ENCODE results near the gene DNM3. TPM values are rescaled to one million over a fixed set of nuclear protein-coding genes. Genes with fewer than 3 reads are reported as not detected.

Gene DNM3
- polyA plus RNA-seq, 4 donors, result 0.67 to 1.2 (median 0.99) TPM; not detected in 1

- no peak overlapping the region for H3K27ac ChIP-seq (ENCODE audit: low read depth in 1 of 3, low read length in 2 of 3)
- H3K36me3 ChIP-seq (ENCODE audit: control insufficient read depth in 3 of 3, insufficient read depth in 2 of 3, low read depth in 1 of 3, low read length in 3 of 3), result no peaks in the 10 kb centered on the region
- no peaks in the 10 kb centered on the region for H3K9me3 ChIP-seq (ENCODE audit: control insufficient read depth in 2 of 2, insufficient read depth in 1 of 2, low read depth in 1 of 2, low read length in 1 of 2)
- peaks cover 0 to 4% (median 0%) of the 10 kb centered on the region in 3 donors for H3K27me3 ChIP-seq (ENCODE audit: control insufficient read depth in 3 of 3, insufficient read depth in 3 of 3, low read length in 3 of 3)
- DNase-seq (peak in 1 of 2 donors; percentile 7), FAIRE-seq (no peak)
- H3K4me1 ChIP-seq (ENCODE audit: control insufficient read depth in 3 of 3, insufficient read depth in 2 of 3, low read depth in 1 of 3, low read length in 2 of 3), result no peaks in the 10 kb centered on the region
- 87 to 95% (median 89%) methylated on average over 1 of the region's 1 CpG for WGBS, 3 donors
- H3K4me3 ChIP-seq (ENCODE audit: low read depth in 1 of 3, low read length in 3 of 3), result no peak overlapping the region
Measured at GRCh38 chr1:171941920-171942319, 100.6 kb downstream of the DNM3 start.

- no peak for FAIRE-seq
- Histone ChIP-seq H3K4me1 (ENCODE audit: control insufficient read depth in 3 of 3, insufficient read depth in 2 of 3, low read depth in 1 of 3, low read length in 2 of 3) (no peaks in the 10 kb centered on the region), H3K4me3 (ENCODE audit: low read depth in 1 of 3, low read length in 3 of 3) (no peak overlapping the region), H3K27me3 (ENCODE audit: control insufficient read depth in 3 of 3, insufficient read depth in 3 of 3, low read length in 3 of 3) (peaks cover 0 to under 1% (median 0%) of the 10 kb centered on the region in 3 donors), H3K27ac (ENCODE audit: low read depth in 1 of 3, low read length in 2 of 3) (no peak overlapping the region), H3K9me3 (ENCODE audit: control insufficient read depth in 2 of 2, insufficient read depth in 1 of 2, low read depth in 1 of 2, low read length in 1 of 2) (no peaks in the 10 kb centered on the region), H3K36me3 (ENCODE audit: control insufficient read depth in 3 of 3, insufficient read depth in 2 of 3, low read depth in 1 of 3, low read length in 3 of 3) (no peaks in the 10 kb centered on the region)
- WGBS, 3 donors, result 90 to 98% (median 95%) methylated on average over 3 of the region's 3 CpGs
- DNase-seq, result no peak
Measured at GRCh38 chr1:171943973-171944561, 102.8 kb downstream of the DNM3 start.

- Histone ChIP-seq H3K36me3 (ENCODE audit: control insufficient read depth in 3 of 3, insufficient read depth in 2 of 3, low read depth in 1 of 3, low read length in 3 of 3) (no peaks in the 10 kb centered on the region), H3K4me3 (ENCODE audit: low read depth in 1 of 3, low read length in 3 of 3) (no peak overlapping the region), H3K27ac (ENCODE audit: low read depth in 1 of 3, low read length in 2 of 3) (no peak overlapping the region), H3K4me1 (ENCODE audit: control insufficient read depth in 3 of 3, insufficient read depth in 2 of 3, low read depth in 1 of 3, low read length in 2 of 3) (no peaks in the 10 kb centered on the region), H3K27me3 (ENCODE audit: control insufficient read depth in 3 of 3, insufficient read depth in 3 of 3, low read length in 3 of 3) (peaks cover 0 to 2% (median 0%) of the 10 kb centered on the region in 3 donors), H3K9me3 (ENCODE audit: control insufficient read depth in 2 of 2, insufficient read depth in 1 of 2, low read depth in 1 of 2, low read length in 1 of 2) (no peaks in the 10 kb centered on the region)
- FAIRE-seq, result no peak
- WGBS, 3 donors, result 19 to 29% (median 25%) methylated on average over 1 of the region's 1 CpG
- DNase-seq, result no peak
Measured at GRCh38 chr1:171948511-171948910, 107.2 kb downstream of the DNM3 start.

GRCh38 chr1:171949316-171949715, 108.0 kb downstream of the DNM3 start:
- no peak for DNase-seq
- no peak for FAIRE-seq
- 90 to 93% (median 93%) methylated on average over 2 of the region's 2 CpGs for WGBS, 3 donors
- no peaks in the 10 kb centered on the region for H3K36me3 ChIP-seq (ENCODE audit: control insufficient read depth in 3 of 3, insufficient read depth in 2 of 3, low read depth in 1 of 3, low read length in 3 of 3)
- H3K4me3 ChIP-seq (ENCODE audit: low read depth in 1 of 3, low read length in 3 of 3), result no peak overlapping the region
- H3K27ac ChIP-seq (ENCODE audit: low read depth in 1 of 3, low read length in 2 of 3), result no peak overlapping the region
- H3K4me1 ChIP-seq (ENCODE audit: control insufficient read depth in 3 of 3, insufficient read depth in 2 of 3, low read depth in 1 of 3, low read length in 2 of 3), result no peaks in the 10 kb centered on the region
- no peaks in the 10 kb centered on the region for H3K9me3 ChIP-seq (ENCODE audit: control insufficient read depth in 2 of 2, insufficient read depth in 1 of 2, low read depth in 1 of 2, low read length in 1 of 2)
- peaks cover 0 to 2% (median 0%) of the 10 kb centered on the region in 3 donors for H3K27me3 ChIP-seq (ENCODE audit: control insufficient read depth in 3 of 3, insufficient read depth in 3 of 3, low read length in 3 of 3)

GRCh38 chr1:171953835-171954234, 112.5 kb downstream of the DNM3 start:
- H3K9me3 ChIP-seq (ENCODE audit: control insufficient read depth in 2 of 2, insufficient read depth in 1 of 2, low read depth in 1 of 2, low read length in 1 of 2), result no peaks in the 10 kb centered on the region
- WGBS, 3 donors, result 64 to 75% (median 70%) methylated on average over 1 of the region's 1 CpG

GRCh38 chr1:171954361-171954760, 113.1 kb downstream of the DNM3 start:
- FAIRE-seq (no peak), DNase-seq (no peak)
- Histone ChIP-seq H3K4me1 (ENCODE audit: control insufficient read depth in 3 of 3, insufficient read depth in 2 of 3, low read depth in 1 of 3, low read length in 2 of 3) (no peaks in the 10 kb centered on the region), H3K27ac (ENCODE audit: low read depth in 1 of 3, low read length in 2 of 3) (no peak overlapping the region), H3K36me3 (ENCODE audit: control insufficient read depth in 3 of 3, insufficient read depth in 2 of 3, low read depth in 1 of 3, low read length in 3 of 3) (no peaks in the 10 kb centered on the region), H3K27me3 (ENCODE audit: control insufficient read depth in 3 of 3, insufficient read depth in 3 of 3, low read length in 3 of 3) (no peaks in the 10 kb centered on the region), H3K9me3 (ENCODE audit: control insufficient read depth in 2 of 2, insufficient read depth in 1 of 2, low read depth in 1 of 2, low read length in 1 of 2) (no peaks in the 10 kb centered on the region), H3K4me3 (ENCODE audit: low read depth in 1 of 3, low read length in 3 of 3) (no peak overlapping the region)
- 76 to 87% (median 84%) methylated on average over 4 of the region's 4 CpGs for WGBS, 3 donors

More at GRCh38 chr1:171953835-171954234, 112.5 kb downstream of the DNM3 start:
- DNase-seq (no peak), FAIRE-seq (no peak)
- Histone ChIP-seq H3K36me3 (ENCODE audit: control insufficient read depth in 3 of 3, insufficient read depth in 2 of 3, low read depth in 1 of 3, low read length in 3 of 3) (no peaks in the 10 kb centered on the region), H3K4me1 (ENCODE audit: control insufficient read depth in 3 of 3, insufficient read depth in 2 of 3, low read depth in 1 of 3, low read length in 2 of 3) (no peaks in the 10 kb centered on the region), H3K27ac (ENCODE audit: low read depth in 1 of 3, low read length in 2 of 3) (no peak overlapping the region), H3K4me3 (ENCODE audit: low read depth in 1 of 3, low read length in 3 of 3) (no peak overlapping the region), H3K27me3 (ENCODE audit: control insufficient read depth in 3 of 3, insufficient read depth in 3 of 3, low read length in 3 of 3) (peaks cover 0 to 2% (median 0%) of the 10 kb centered on the region in 3 donors)

GRCh38 chr1:171961861-171962260, 120.6 kb downstream of the DNM3 start:
- FAIRE-seq, result no peak
- 97 to 100% (median 99%) methylated on average over 1 of the region's 1 CpG for WGBS, 3 donors
- H3K4me3 ChIP-seq (ENCODE audit: low read depth in 1 of 3, low read length in 3 of 3), result no peak overlapping the region
- no peaks in the 10 kb centered on the region for H3K36me3 ChIP-seq (ENCODE audit: control insufficient read depth in 3 of 3, insufficient read depth in 2 of 3, low read depth in 1 of 3, low read length in 3 of 3)
- H3K27ac ChIP-seq (ENCODE audit: low read depth in 1 of 3, low read length in 2 of 3), result no peak overlapping the region
- no peaks in the 10 kb centered on the region for H3K27me3 ChIP-seq (ENCODE audit: control insufficient read depth in 3 of 3, insufficient read depth in 3 of 3, low read length in 3 of 3)
- no peaks in the 10 kb centered on the region for H3K9me3 ChIP-seq (ENCODE audit: control insufficient read depth in 2 of 2, insufficient read depth in 1 of 2, low read depth in 1 of 2, low read length in 1 of 2)
- no peaks in the 10 kb centered on the region for H3K4me1 ChIP-seq (ENCODE audit: control insufficient read depth in 3 of 3, insufficient read depth in 2 of 3, low read depth in 1 of 3, low read length in 2 of 3)
- no peak for DNase-seq

GRCh38 chr1:171963762-171964161, 122.5 kb downstream of the DNM3 start:
- H3K9me3 ChIP-seq (ENCODE audit: control insufficient read depth in 2 of 2, insufficient read depth in 1 of 2, low read depth in 1 of 2, low read length in 1 of 2), result no peaks in the 10 kb centered on the region
- H3K4me1 ChIP-seq (ENCODE audit: control insufficient read depth in 3 of 3, insufficient read depth in 2 of 3, low read depth in 1 of 3, low read length in 2 of 3), result no peaks in the 10 kb centered on the region
- 83 to 93% (median 84%) methylated on average over 1 of the region's 1 CpG for WGBS, 3 donors
- no peak overlapping the region for H3K27ac ChIP-seq (ENCODE audit: low read depth in 1 of 3, low read length in 2 of 3)
- no peaks in the 10 kb centered on the region for H3K27me3 ChIP-seq (ENCODE audit: control insufficient read depth in 3 of 3, insufficient read depth in 3 of 3, low read length in 3 of 3)
- DNase-seq (no peak), FAIRE-seq (no peak)
- H3K4me3 ChIP-seq (ENCODE audit: low read depth in 1 of 3, low read length in 3 of 3), result no peak overlapping the region
- no peaks in the 10 kb centered on the region for H3K36me3 ChIP-seq (ENCODE audit: control insufficient read depth in 3 of 3, insufficient read depth in 2 of 3, low read depth in 1 of 3, low read length in 3 of 3)

GRCh38 chr1:171965777-171966176, 124.5 kb downstream of the DNM3 start:
- no peaks in the 10 kb centered on the region for H3K4me1 ChIP-seq (ENCODE audit: control insufficient read depth in 3 of 3, insufficient read depth in 2 of 3, low read depth in 1 of 3, low read length in 2 of 3)
- H3K27ac ChIP-seq (ENCODE audit: low read depth in 1 of 3, low read length in 2 of 3), result no peak overlapping the region
- no peaks in the 10 kb centered on the region for H3K27me3 ChIP-seq (ENCODE audit: control insufficient read depth in 3 of 3, insufficient read depth in 3 of 3, low read length in 3 of 3)
- 82 to 93% (median 92%) methylated on average over 2 of the region's 2 CpGs for WGBS, 3 donors
- DNase-seq (no peak), FAIRE-seq (no peak)
- no peak overlapping the region for H3K4me3 ChIP-seq (ENCODE audit: low read depth in 1 of 3, low read length in 3 of 3)
- no peaks in the 10 kb centered on the region for H3K9me3 ChIP-seq (ENCODE audit: control insufficient read depth in 2 of 2, insufficient read depth in 1 of 2, low read depth in 1 of 2, low read length in 1 of 2)
- no peaks in the 10 kb centered on the region for H3K36me3 ChIP-seq (ENCODE audit: control insufficient read depth in 3 of 3, insufficient read depth in 2 of 3, low read depth in 1 of 3, low read length in 3 of 3)
